Upper lobe of left lung (tissue), 4 donors: Measurements from ENCODE around the gene HOMER1.

Experiments used
- EP300 ChIP-seq, 4 donors: sonication (generic); formaldehyde crosslinking; IDR thresholded peaks; one replicate each; pipeline ENCODE4 v1.5.1; 2017; ENCODE audit warnings: antibody characterized with exemption in 4 of 4, control low read depth in 2 of 4
- POLR2A ChIP-seq, 4 donors: fragments of 450-650 bp; IDR thresholded peaks; one replicate each; pipeline ENCODE4 v1.5.1; 2016 to 2017; ENCODE audit warnings: antibody characterized with exemption in 4 of 4, mild to moderate bottlenecking in 2 of 4
- POLR2AphosphoS5 ChIP-seq, 2 donors: sonication (generic); formaldehyde crosslinking; IDR thresholded peaks; one replicate each; pipeline ENCODE4 v1.5.1; 2017; ENCODE audit warnings: antibody characterized with exemption in 2 of 2
- TF ChIP-seq, protein P1 (sequence below), 6 experiments: fragments of 450-650 bp in 4 of 6; fragments of 200-600 bp in 2 of 6; sonication (generic) in 2 of 6; IDR thresholded peaks; one replicate each; pipeline ENCODE4 v1.5.1; 2016 to 2019; ENCODE audit warnings: antibody characterized with exemption in 6 of 6

DNA sequence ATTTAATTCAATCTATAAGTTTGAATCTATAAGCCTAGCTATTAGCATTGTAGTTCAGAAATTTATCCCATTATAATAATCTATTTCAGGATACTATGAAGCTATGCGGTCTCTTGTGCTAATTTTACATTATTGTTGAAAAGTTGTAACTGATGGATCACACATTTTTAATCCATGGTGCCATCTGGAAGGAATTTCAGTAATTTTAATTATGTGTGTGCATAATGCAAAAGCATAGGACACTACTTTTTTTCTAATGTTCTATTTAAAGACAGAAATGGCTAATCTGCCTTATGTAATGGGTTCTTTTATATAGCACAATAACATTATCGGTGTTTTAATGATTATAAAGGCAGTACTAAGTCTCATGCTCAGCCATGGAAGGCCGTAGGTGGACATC lies 90.6 kb downstream of the HOMER1 start:
- TF ChIP-seq, protein P1, sequence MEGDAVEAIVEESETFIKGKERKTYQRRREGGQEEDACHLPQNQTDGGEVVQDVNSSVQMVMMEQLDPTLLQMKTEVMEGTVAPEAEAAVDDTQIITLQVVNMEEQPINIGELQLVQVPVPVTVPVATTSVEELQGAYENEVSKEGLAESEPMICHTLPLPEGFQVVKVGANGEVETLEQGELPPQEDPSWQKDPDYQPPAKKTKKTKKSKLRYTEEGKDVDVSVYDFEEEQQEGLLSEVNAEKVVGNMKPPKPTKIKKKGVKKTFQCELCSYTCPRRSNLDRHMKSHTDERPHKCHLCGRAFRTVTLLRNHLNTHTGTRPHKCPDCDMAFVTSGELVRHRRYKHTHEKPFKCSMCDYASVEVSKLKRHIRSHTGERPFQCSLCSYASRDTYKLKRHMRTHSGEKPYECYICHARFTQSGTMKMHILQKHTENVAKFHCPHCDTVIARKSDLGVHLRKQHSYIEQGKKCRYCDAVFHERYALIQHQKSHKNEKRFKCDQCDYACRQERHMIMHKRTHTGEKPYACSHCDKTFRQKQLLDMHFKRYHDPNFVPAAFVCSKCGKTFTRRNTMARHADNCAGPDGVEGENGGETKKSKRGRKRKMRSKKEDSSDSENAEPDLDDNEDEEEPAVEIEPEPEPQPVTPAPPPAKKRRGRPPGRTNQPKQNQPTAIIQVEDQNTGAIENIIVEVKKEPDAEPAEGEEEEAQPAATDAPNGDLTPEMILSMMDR (IDR thresholded peaks at IDR 0.05), result no peak
- TF ChIP-seq POLR2AphosphoS5 (IDR thresholded peaks at IDR 0.05) (no peak), POLR2A (IDR thresholded peaks at IDR 0.05) (no peak), EP300 (IDR thresholded peaks at IDR 0.05) (no peak)
